ENCODE data around the gene ATP12A. TPM values are rescaled to one million over a fixed set of nuclear protein-coding genes. Genes with fewer than 3 reads are reported as not detected.

Gene ATP12A
- total and polyA plus RNA-seq, 2 of the 8 experiments (the other 6 are each of a cell fraction or from before 2014, with no cell fraction given) = 0.80 to 1.3 TPM

- FAIRE-seq (no peak), DNase-seq (ENCODE audit: low read depth in 1 of 2, low spot score in 2 of 2) (no peak)
- ChIA-PET CTCF (ENCODE audit: partially characterized antibody) (interaction anchor here (0.9 to 2.7 kb wide), 9 partner anchors 9 to 46 kb away, joined by 3 to 14 read pairs (median 3); no protein-coding TSS in a partner anchor), POLR2A (ENCODE audit: partially characterized antibody) (no interaction called here)
- no peaks in the 10 kb centered on the region for H3K23me2 ChIP-seq (ENCODE audit: low read depth, low read length)
- H3K4ac ChIP-seq (replicated peaks; ENCODE audit: insufficient read length, low read depth, low read length) = no peak overlapping the region
- no peaks in the 10 kb centered on the region for H3K9me3 ChIP-seq (ENCODE audit: insufficient read depth in 2 of 2, low read depth in 1 of 2, low read length in 1 of 2)
- H3K79me1 ChIP-seq (ENCODE audit: low read depth, low read length) = no peaks in the 10 kb centered on the region
- H3K4me1 ChIP-seq (replicated peaks in 1 of 4; ENCODE audit: control insufficient read depth in 3 of 4, insufficient read depth in 4 of 4, low read length in 3 of 4) = peaks cover 0 to 4% (median 3%) of the 10 kb centered on the region in 4 experiments; a peak in 3 of 7 replicates
- no peaks in the 10 kb centered on the region for H4K20me1 ChIP-seq (replicated peaks in 1 of 2; ENCODE audit: control insufficient read depth in 1 of 2, insufficient read depth in 2 of 2, low read length in 2 of 2)
- no peak overlapping the region for H3K18ac ChIP-seq (ENCODE audit: extremely low read depth, low read length)
- no peak overlapping the region for H2AFZ ChIP-seq (ENCODE audit: low read length)
- H4K91ac ChIP-seq (replicated peaks; ENCODE audit: insufficient read length, low read length) = no peak overlapping the region
- no peak overlapping the region for H3K23ac ChIP-seq (ENCODE audit: insufficient read length)
- no peak overlapping the region for H2BK5ac ChIP-seq (ENCODE audit: low read depth, low read length)
- H3K4me3 ChIP-seq (ENCODE audit: extremely low read depth in 1 of 4, insufficient read depth in 2 of 4, low read depth in 3 of 4, low read length in 4 of 4) = no peak overlapping the region
- H3K9ac ChIP-seq (replicated peaks in 1 of 4; ENCODE audit: extremely low read depth in 1 of 4, low read depth in 3 of 4, low read length in 3 of 4) = no peak overlapping the region
- no peaks in the 10 kb centered on the region for H3K36me3 ChIP-seq (ENCODE audit: control insufficient read depth in 2 of 4, insufficient read depth in 4 of 4, low read length in 3 of 4)
- H3K4me2 ChIP-seq (ENCODE audit: insufficient read depth in 1 of 2, low read depth in 2 of 2, low read length in 2 of 2) = no peak overlapping the region
- H4K5ac ChIP-seq (ENCODE audit: insufficient read length, low read depth, low read length) = no peak overlapping the region
- no peak overlapping the region for H3K27ac ChIP-seq (ENCODE audit: low read depth, low read length)
- H4K8ac ChIP-seq (ENCODE audit: extremely low read depth, insufficient read depth, low read length) = no peak overlapping the region; the same call in 1 of the 2 replicates
- H2BK12ac ChIP-seq (ENCODE audit: low read depth, low read length) = no peak overlapping the region
- no peak overlapping the region for H3K14ac ChIP-seq (ENCODE audit: insufficient read length)
- no peaks in the 10 kb centered on the region for H3K79me2 ChIP-seq (ENCODE audit: control insufficient read depth in 1 of 2, insufficient read depth in 2 of 2, low read length in 2 of 2)
- H2AK5ac ChIP-seq (ENCODE audit: low read depth, low read length) = no peak overlapping the region
- H2BK120ac ChIP-seq (replicated peaks; ENCODE audit: low read depth, low read length) = no peak overlapping the region
- H3K27me3 ChIP-seq (replicated peaks in 1 of 4; ENCODE audit: control insufficient read depth in 3 of 4, extremely low read depth in 1 of 4, insufficient read depth in 3 of 4, low read length in 3 of 4) = no peaks in the 10 kb centered on the region
- TF ChIP-seq JUN (IDR thresholded peaks at IDR 0.05; ENCODE audit: low read depth, low read length) (no peak), USF2 (IDR thresholded peaks at IDR 0.05; ENCODE audit: low read length) (no peak), SP2 (IDR thresholded peaks at IDR 0.05; ENCODE audit: low read length) (no peak), RXRA (IDR thresholded peaks at IDR 0.05; ENCODE audit: insufficient read depth, low read depth, low read length) (no peak), FOSL1 (IDR thresholded peaks at IDR 0.05; ENCODE audit: insufficient read depth, low read depth, low read length) (no peak), TEAD4 (IDR thresholded peaks at IDR 0.05; ENCODE audit: low read depth, low read length) (no peak)
- H2BK20ac ChIP-seq (ENCODE audit: low read length) = no peak overlapping the region
- H3K56ac ChIP-seq (replicated peaks; ENCODE audit: insufficient read length, low read depth, low read length) = no peak overlapping the region
- H2BK15ac ChIP-seq (ENCODE audit: low read length) = no peak overlapping the region
These were observed 31.9 kb upstream of the ATP12A start for GRCh38 chr13:24648271-24648670.

Data from H1 (cell line).